Measurements from ENCODE around the gene LIG1.

GRCh38 chr19:48158210-48158790 is 11.8 kb downstream of the LIG1 start:
- TF ChIP-seq, protein P1, sequence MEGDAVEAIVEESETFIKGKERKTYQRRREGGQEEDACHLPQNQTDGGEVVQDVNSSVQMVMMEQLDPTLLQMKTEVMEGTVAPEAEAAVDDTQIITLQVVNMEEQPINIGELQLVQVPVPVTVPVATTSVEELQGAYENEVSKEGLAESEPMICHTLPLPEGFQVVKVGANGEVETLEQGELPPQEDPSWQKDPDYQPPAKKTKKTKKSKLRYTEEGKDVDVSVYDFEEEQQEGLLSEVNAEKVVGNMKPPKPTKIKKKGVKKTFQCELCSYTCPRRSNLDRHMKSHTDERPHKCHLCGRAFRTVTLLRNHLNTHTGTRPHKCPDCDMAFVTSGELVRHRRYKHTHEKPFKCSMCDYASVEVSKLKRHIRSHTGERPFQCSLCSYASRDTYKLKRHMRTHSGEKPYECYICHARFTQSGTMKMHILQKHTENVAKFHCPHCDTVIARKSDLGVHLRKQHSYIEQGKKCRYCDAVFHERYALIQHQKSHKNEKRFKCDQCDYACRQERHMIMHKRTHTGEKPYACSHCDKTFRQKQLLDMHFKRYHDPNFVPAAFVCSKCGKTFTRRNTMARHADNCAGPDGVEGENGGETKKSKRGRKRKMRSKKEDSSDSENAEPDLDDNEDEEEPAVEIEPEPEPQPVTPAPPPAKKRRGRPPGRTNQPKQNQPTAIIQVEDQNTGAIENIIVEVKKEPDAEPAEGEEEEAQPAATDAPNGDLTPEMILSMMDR (IDR thresholded peaks at IDR 0.05): no peak
- TF ChIP-seq POLR2A (IDR thresholded peaks at IDR 0.05) (no peak), POLR2AphosphoS5 (IDR thresholded peaks at IDR 0.05) (no peak), EP300 (IDR thresholded peaks at IDR 0.05) (no peak)
